ENCODE results near the gene CDH23.

DNA sequence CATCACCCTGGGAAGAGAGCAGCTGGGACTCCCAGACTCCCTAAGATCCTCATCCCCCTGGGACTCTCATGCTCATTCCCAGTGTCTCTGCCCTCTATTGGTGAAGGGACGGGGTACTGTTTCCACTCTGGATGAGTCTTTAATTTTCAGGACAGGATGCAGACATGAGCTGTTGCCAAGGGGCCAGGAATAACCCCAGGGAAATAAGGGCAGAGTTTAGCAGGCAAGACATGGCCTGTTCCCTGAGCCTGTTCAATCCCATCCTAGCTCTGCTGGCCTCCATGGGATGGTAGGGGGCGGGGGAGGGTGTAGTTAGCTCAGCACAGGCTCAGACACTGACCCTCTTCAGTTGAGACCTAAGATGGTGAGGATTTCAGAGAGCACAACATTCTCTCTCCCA, 308.9 kb downstream of the CDH23 start:
- TF ChIP-seq, protein P1, sequence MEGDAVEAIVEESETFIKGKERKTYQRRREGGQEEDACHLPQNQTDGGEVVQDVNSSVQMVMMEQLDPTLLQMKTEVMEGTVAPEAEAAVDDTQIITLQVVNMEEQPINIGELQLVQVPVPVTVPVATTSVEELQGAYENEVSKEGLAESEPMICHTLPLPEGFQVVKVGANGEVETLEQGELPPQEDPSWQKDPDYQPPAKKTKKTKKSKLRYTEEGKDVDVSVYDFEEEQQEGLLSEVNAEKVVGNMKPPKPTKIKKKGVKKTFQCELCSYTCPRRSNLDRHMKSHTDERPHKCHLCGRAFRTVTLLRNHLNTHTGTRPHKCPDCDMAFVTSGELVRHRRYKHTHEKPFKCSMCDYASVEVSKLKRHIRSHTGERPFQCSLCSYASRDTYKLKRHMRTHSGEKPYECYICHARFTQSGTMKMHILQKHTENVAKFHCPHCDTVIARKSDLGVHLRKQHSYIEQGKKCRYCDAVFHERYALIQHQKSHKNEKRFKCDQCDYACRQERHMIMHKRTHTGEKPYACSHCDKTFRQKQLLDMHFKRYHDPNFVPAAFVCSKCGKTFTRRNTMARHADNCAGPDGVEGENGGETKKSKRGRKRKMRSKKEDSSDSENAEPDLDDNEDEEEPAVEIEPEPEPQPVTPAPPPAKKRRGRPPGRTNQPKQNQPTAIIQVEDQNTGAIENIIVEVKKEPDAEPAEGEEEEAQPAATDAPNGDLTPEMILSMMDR (IDR thresholded peaks at IDR 0.05) = no peak
- TF ChIP-seq, protein P2, sequence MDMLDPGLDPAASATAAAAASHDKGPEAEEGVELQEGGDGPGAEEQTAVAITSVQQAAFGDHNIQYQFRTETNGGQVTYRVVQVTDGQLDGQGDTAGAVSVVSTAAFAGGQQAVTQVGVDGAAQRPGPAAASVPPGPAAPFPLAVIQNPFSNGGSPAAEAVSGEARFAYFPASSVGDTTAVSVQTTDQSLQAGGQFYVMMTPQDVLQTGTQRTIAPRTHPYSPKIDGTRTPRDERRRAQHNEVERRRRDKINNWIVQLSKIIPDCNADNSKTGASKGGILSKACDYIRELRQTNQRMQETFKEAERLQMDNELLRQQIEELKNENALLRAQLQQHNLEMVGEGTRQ (CRISPR knock-in tag; IDR thresholded peaks at IDR 0.05) = no peak
- TF ChIP-seq OVOL2 (CRISPR knock-in tag; IDR thresholded peaks at IDR 0.05; ENCODE audit: borderline replicate concordance) (no peak), ETV6 (CRISPR knock-in tag; IDR thresholded peaks at IDR 0.05) (no peak), NR2C2 (CRISPR knock-in tag; IDR thresholded peaks at IDR 0.05) (no peak)
- TF ChIP-seq, protein P3, sequence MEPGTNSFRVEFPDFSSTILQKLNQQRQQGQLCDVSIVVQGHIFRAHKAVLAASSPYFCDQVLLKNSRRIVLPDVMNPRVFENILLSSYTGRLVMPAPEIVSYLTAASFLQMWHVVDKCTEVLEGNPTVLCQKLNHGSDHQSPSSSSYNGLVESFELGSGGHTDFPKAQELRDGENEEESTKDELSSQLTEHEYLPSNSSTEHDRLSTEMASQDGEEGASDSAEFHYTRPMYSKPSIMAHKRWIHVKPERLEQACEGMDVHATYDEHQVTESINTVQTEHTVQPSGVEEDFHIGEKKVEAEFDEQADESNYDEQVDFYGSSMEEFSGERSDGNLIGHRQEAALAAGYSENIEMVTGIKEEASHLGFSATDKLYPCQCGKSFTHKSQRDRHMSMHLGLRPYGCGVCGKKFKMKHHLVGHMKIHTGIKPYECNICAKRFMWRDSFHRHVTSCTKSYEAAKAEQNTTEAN (CRISPR knock-in tag; IDR thresholded peaks at IDR 0.05) = no peak

All from WTC11 (cell line).